Choroid plexus epithelial cell (primary cell): Measurements from ENCODE around the gene PNMT.

ENCODE experiments used
- DNase-seq: peaks from one replicate; pipeline ENCODE4 v3.0.0-alpha.2; 2010; ENCODE audit warnings: low read depth
- H3K4me3 ChIP-seq: 2 replicates; pipeline ENCODE4 v1.5.1; 2011; ENCODE audit warnings: low read depth, mild to moderate bottlenecking, control low read depth, low read length, moderate library complexity
- TF ChIP-seq, protein P1 (sequence below): conservative IDR thresholded peaks from 2 replicates; pipeline ENCODE4 v1.5.1; 2011; ENCODE audit warnings: low read depth, mild to moderate bottlenecking, control low read depth, inconsistent platforms, low read length, moderate library complexity

PNMT gene

DNA sequence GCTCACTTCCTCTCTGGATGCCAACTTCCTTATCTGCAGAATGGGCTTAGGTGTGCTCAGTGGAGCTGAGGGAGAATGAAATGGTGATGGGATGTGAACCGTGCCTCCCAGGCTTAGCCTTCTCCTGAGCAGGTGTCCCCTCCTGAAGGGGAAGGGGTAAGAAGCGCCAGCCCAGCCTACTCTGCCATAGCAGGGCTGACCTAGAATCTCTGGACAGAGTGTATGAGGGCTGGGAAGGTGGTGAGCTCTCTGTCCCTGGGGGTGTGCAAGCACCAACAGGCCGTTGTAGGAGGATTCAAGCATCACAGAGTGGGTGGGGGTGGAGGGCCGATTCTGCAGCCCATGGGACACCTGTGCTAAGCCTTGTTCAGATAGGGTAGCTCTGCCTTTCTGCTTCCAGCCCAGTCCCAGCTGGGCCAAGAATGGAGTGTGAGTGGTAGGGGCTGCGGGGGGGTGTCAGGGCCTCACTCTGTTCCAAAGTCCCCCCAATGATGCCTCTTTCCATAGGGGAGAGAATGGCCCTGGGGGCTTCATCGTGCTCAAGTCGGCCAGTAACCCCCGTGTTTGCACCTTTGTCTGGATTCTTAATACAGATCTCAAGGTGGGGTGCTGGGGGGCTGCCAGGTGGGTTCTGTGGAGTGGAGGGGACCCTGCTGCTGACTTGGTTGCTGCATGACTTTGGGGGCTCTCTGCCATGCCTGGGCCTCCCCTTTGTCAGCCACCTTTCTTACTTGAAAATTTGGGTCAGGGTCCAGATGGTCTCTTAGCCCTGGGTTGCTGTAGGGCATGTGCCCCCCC is 6.3 kb upstream of the PNMT start:
- no peak for DNase-seq
- TF ChIP-seq, protein P1, sequence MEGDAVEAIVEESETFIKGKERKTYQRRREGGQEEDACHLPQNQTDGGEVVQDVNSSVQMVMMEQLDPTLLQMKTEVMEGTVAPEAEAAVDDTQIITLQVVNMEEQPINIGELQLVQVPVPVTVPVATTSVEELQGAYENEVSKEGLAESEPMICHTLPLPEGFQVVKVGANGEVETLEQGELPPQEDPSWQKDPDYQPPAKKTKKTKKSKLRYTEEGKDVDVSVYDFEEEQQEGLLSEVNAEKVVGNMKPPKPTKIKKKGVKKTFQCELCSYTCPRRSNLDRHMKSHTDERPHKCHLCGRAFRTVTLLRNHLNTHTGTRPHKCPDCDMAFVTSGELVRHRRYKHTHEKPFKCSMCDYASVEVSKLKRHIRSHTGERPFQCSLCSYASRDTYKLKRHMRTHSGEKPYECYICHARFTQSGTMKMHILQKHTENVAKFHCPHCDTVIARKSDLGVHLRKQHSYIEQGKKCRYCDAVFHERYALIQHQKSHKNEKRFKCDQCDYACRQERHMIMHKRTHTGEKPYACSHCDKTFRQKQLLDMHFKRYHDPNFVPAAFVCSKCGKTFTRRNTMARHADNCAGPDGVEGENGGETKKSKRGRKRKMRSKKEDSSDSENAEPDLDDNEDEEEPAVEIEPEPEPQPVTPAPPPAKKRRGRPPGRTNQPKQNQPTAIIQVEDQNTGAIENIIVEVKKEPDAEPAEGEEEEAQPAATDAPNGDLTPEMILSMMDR = no peak
- H3K4me3 ChIP-seq = no peak overlapping the region

DNA sequence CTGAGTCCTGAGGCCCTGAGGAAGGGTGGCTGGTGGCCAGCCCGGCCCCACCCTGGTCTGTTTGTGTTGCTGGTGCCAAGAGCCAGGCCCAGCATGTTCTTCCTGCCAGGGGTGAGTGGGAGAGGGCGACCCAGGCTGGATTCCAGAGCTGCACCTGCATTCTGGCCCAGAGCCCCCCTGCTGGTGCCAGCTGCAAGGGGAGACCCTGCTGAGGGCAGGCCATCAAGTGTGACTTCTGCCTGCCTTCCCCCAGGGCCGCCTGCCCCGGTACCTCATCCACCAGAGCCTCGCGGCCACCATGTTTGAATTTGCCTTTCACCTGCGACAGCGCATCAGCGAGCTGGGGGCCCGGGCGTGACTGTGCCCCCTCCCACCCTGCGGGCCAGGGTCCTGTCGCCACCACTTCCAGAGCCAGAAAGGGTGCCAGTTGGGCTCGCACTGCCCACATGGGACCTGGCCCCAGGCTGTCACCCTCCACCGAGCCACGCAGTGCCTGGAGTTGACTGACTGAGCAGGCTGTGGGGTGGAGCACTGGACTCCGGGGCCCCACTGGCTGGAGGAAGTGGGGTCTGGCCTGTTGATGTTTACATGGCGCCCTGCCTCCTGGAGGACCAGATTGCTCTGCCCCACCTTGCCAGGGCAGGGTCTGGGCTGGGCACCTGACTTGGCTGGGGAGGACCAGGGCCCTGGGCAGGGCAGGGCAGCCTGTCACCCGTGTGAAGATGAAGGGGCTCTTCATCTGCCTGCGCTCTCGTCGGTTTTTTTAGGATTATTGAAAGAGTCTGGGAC is 5.5 kb upstream of the PNMT start:
- DNase-seq = no peak
- H3K4me3 ChIP-seq = no peak overlapping the region
- TF ChIP-seq, protein P1 = no peak

DNA sequence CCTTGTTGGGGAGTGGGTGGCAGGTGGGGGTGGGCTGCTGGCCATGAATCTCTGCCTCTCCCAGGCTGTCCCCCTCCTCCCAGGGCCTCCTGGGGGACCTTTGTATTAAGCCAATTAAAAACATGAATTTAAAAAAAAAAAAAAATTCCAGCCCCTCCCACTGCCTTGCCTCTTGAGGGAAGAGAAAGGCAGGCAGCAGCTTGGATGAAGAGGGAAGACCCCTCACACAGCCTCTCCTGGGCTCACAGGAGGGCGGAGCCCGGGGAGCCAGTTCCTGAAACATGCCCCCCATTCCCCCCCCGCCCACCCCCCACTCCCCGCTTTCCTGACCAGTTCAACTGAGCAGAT is 4.9 kb upstream of the PNMT start:
- DNase-seq = no peak
- TF ChIP-seq, protein P1 = no peak
- no peak overlapping the region for H3K4me3 ChIP-seq

DNA sequence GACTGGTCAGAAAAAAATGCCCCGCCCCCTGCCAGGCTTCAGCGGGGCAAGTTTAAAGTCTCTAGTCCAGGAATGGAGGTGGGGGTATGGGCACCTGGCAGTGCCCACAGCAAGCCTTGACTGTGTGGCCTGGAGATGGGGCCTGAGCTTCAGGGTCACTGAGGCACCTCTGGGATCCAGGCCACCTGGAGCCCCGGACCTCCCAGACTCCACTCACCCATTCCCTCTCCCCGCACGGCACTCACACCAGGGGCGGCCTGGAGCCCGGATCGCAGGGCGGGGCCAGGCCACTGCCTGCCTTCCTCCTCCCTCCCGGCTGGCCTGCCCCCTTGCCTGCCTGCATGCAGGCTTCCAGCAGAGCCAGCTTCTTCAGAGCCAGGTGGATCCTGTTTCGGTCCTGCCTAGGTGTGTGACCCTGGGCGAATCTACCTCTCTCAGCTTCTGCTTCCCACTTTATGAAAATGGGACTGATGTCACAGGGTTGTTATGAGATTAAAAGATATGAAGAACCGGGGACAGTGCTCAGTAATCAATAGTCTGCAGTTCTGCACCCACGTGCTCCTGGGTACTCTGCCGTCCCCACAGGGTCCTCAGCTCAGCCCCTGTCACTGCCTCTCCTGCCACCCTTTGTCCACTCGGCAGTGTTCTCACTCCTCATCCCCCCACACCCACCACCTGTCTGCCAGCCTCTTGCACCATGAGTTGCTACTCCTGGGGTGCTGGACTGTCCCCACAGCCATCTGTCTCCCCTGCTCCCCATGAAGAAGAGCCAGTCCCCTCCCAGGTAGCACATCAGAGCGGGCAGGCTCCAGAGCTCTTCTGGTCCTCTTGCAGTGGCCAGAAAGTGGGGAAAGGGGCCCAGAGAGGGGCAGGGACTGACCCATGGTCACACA is 4.3 kb upstream of the PNMT start:
- DNase-seq = peak; percentile 17
- TF ChIP-seq, protein P1 = no peak
- H3K4me3 ChIP-seq = no peak overlapping the region

DNA sequence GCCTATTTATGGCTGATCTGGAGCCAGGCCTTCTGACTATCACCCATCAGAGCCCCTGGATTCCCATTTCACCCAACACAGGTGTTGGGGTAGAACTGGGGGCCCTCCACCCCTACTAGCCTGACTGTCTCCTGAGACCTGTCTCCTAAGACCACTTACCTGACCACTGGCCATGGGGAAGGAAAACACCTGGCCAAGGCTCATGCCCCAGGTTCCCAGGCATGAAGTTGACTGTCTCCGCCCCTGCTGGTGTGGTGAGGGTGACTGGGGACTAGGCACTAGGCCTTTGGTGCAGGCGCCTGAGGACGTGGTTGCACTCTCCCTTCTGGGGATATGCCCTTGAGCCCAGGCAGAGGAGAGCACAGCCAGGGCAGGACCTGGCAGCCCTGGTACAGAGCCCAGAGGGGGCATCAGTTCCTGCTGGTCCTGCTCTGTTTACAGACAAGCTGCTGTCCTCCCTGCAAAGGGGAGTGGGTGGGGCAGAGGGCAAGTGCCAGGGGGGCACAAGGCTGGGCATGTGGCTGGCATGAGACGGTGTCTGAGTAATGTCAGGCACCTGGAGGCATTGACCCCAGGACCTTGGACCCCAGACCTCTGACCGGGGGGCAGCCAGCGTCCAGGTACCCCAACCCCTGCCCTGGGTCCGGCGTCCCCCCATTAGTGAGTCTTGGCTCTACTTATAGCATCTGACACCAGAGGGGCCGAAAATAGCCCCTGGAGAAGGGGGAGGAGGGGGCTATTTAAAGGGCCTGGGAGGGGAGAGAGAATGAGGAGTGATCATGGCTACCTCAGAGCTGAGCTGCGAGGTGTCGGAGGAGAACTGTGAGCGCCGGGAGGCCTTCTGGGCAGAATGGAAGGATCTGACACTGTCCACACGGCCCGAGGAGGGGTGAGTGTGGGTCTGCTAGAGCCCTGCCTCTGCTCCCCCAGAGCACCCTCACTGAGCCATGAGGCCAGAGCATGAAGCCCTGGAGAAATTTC is 3.4 kb upstream of the PNMT start, which contains the start of gene TCAP:
Gene TCAP (plus strand): TSS at position 769 of the 981 bp plus-strand sequence. CDS start 11 bp downstream, at position 780.
- TF ChIP-seq, protein P1 = no peak
- no peak within 1 kb of the TSS for H3K4me3 ChIP-seq
- DNase-seq = no peak
